ENCODE data around the gene EIPR1.

Gene EIPR1

GRCh38 chr2:3411103-3411502 is 33.5 kb upstream of the EIPR1 start:
- no peak for TF ChIP-seq CTCF (conservative IDR thresholded peaks at IDR 0.05; ENCODE audit: low read length)
- H3K4me3 ChIP-seq (ENCODE audit: low read length) = no peak overlapping the region
- DNase-seq (ENCODE audit: low read depth) = no peak

GRCh38 chr2:3409627-3410170 is 32.1 kb upstream of the EIPR1 start:
- no peak for TF ChIP-seq CTCF (conservative IDR thresholded peaks at IDR 0.05; ENCODE audit: low read length)
- DNase-seq (ENCODE audit: low read depth) = no peak
- H3K4me3 ChIP-seq (ENCODE audit: low read length) = no peak overlapping the region

DNA sequence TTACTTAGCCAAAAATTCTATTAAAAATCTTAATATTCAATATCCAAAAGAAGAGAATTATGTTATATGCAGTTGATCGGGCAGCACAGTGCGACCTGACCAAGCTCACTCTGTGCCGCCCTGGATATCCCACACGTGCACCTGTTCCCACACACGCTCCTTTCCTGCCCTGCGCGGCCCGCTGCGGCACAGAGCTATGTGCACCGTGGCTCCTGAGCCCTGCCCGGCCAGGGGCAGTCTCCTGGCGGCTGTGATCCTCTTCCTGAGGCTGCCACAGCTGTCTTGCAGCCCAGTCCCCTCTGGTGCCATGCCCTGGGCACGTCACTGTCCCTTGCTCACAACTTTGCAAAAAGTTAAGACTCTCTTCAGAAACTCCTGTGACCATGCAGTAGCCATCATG is 31.2 kb upstream of the EIPR1 start:
- no peak for DNase-seq (ENCODE audit: low read depth)
- no peak for TF ChIP-seq CTCF (conservative IDR thresholded peaks at IDR 0.05; ENCODE audit: low read length)
- no peak overlapping the region for H3K4me3 ChIP-seq (ENCODE audit: low read length)

DNA sequence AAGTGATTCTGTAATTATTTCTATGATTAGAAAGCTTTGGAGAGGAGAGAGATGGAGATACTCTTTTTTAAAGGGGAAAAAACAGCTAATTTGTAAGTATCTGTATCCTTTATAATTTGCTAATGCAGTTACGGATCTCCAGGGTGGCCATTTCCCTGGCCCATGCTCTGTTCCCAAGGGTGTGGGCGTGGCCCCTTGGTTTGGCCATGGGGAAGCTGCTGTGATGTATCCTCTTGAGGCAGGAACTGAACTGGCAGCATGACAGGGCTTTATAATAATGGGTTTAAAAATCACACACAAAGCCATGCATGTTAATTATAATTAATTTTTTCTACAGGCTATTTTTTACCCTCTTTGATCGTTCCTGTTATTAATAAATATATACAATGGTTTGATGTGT is 28.9 kb upstream of the EIPR1 start:
- H3K4me3 ChIP-seq (ENCODE audit: low read length) = no peak overlapping the region
- no peak for DNase-seq (ENCODE audit: low read depth)
- no peak for TF ChIP-seq CTCF (conservative IDR thresholded peaks at IDR 0.05; ENCODE audit: low read length)

DNA sequence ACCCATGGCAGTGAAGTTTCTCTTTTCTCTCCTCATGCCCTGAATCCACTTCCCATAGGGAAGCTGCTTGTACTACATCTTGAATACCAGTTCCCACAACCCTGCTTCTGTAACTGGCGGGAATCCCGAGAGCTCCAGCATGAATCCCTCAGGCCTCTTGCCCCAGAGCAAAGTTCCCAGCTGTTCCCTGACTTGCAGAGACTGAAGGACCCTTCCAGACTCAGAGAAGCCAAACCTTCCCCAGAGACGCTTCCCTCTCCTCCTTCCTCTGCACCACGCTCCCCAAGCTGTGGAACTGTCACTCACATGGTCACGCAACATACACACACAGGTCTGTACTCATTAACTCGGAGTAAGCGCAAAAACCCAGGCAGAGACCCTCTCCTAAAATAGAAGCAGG is 28.3 kb upstream of the EIPR1 start:
- no peak for DNase-seq (ENCODE audit: low read depth)
- no peak for TF ChIP-seq CTCF (conservative IDR thresholded peaks at IDR 0.05; ENCODE audit: low read length)
- H3K4me3 ChIP-seq (ENCODE audit: low read length) = no peak overlapping the region

DNA sequence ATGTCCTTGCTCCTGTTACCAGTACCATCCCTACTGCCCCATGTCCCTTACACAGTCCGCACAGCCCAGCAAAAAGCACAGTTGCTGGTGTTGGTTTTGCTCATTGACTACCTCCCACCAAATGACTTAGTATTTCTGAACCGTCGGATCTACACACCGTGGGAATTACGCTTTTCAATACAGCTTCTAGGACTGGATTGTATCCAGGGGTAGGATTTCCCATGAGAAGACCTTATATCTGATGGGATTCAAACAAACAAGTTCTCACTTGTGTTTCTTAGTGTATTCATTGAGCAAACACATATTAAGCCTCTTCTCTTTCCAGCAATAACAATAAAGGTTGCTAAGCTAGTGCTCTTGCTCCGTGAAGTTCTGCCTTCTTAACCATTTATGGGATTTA is 27.7 kb upstream of the EIPR1 start:
- no peak overlapping the region for H3K4me3 ChIP-seq (ENCODE audit: low read length)
- no peak for TF ChIP-seq CTCF (conservative IDR thresholded peaks at IDR 0.05; ENCODE audit: low read length)
- no peak for DNase-seq (ENCODE audit: low read depth)

GRCh38 chr2:3404349-3404894 is 26.8 kb upstream of the EIPR1 start:
- no peak for TF ChIP-seq CTCF (conservative IDR thresholded peaks at IDR 0.05; ENCODE audit: low read length)
- no peak for DNase-seq (ENCODE audit: low read depth)
- no peak overlapping the region for H3K4me3 ChIP-seq (ENCODE audit: low read length)
